ENCODE results near the gene MAZ. TPM values are rescaled to one million over a fixed set of nuclear protein-coding genes. Genes with fewer than 3 reads are reported as not detected.

Gene MAZ
- polyA plus RNA-seq, 3 donors = 14.2 to 137 (median 18.8) TPM

DNA sequence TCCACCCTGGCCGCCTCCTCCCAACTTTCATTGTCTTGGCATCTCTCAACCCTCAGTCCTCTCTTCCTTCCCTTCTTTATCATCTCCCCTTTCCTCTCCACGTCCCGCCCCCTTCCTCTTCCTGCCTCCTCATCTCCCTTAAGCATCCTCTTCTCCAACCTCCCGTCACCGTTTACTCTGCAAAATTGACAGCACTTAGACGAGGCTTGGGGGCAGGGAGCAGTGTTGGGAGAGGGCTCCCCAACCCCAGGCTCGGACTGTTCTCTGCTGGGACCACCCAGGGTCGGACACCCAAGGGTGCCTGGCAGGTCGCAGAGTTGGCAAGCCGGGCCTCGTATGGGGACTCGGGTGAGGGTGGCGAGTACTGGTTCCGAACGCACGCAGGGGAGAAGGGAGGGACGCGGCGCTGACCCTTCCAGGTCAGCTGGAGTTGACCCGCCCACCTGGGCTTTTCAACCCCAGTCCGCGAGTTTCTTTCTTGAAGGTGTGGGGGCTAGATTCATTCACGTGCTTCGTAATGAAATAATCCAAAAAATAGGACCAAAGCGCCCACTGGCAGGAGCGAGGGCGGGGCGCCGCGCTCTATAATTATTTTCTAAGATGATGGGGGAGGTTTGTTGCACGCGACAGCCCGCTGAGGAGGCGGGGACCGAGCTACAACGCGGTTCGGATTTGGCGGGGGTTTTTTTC lies 8.8 kb downstream of the MAZ start:
- Histone ChIP-seq H4K20me1 (ENCODE audit: insufficient read depth, low read length) (peaks cover 31% of the 10 kb centered on the region), H3K9ac (ENCODE audit: insufficient read depth, low read length, poor library complexity, severe bottlenecking) (peak overlapping the region; percentile 81), H3K27me3 (ENCODE audit: control insufficient read depth in 2 of 2, insufficient read depth in 2 of 2, low read length in 2 of 2) (peaks cover 5 to 24% of the 10 kb centered on the region in 2 donors), H3K79me2 (ENCODE audit: insufficient read depth, low read length) (peaks cover 36% of the 10 kb centered on the region), H3K4me2 (replicated peaks; ENCODE audit: extremely low read depth, low read length, poor library complexity, severe bottlenecking) (peak overlapping the region; percentile 99), H3K9me3 (replicated peaks in 1 of 2; ENCODE audit: control insufficient read depth in 1 of 2, insufficient read depth in 1 of 2, low read length in 2 of 2) (no peaks in the 10 kb centered on the region), H3K4me1 (ENCODE audit: control insufficient read depth in 1 of 2, insufficient read depth in 2 of 2, low read length in 2 of 2) (peaks cover 59 to 75% of the 10 kb centered on the region in 2 donors), H2AFZ (ENCODE audit: insufficient read depth, low read depth, low read length, poor library complexity, severe bottlenecking) (peak overlapping the region; percentile 95), H3K27ac (ENCODE audit: low read depth in 1 of 2, low read length in 2 of 2) (peak overlapping the region; percentile 20 to 83), H3K36me3 (replicated peaks in 1 of 2; ENCODE audit: control insufficient read depth in 1 of 2, insufficient read depth in 2 of 2, low read length in 2 of 2) (peaks cover 13 to 25% of the 10 kb centered on the region in 2 donors), H3K4me3 (replicated peaks in 1 of 3; ENCODE audit: low read depth in 2 of 3, low read length in 3 of 3) (peak overlapping the region; percentile 1 to 88 (median 74))
- WGBS (ENCODE audit: insufficient coverage) = 5% methylated on average over 21 of the region's 39 CpGs
- DNase-seq = peak in 1 of 3 donors; percentile 7
- TF ChIP-seq, protein P1, sequence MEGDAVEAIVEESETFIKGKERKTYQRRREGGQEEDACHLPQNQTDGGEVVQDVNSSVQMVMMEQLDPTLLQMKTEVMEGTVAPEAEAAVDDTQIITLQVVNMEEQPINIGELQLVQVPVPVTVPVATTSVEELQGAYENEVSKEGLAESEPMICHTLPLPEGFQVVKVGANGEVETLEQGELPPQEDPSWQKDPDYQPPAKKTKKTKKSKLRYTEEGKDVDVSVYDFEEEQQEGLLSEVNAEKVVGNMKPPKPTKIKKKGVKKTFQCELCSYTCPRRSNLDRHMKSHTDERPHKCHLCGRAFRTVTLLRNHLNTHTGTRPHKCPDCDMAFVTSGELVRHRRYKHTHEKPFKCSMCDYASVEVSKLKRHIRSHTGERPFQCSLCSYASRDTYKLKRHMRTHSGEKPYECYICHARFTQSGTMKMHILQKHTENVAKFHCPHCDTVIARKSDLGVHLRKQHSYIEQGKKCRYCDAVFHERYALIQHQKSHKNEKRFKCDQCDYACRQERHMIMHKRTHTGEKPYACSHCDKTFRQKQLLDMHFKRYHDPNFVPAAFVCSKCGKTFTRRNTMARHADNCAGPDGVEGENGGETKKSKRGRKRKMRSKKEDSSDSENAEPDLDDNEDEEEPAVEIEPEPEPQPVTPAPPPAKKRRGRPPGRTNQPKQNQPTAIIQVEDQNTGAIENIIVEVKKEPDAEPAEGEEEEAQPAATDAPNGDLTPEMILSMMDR (IDR thresholded peaks at IDR 0.05) = no peak
- peaks cover 21 to 32% (median 31%) of the 10 kb centered on the region in 3 donors for H3K27me3 Mint-ChIP-seq (ENCODE audit: low read depth in 3 of 3)
- H3K9me3 Mint-ChIP-seq = peaks cover 0 to 8% (median 3%) of the 10 kb centered on the region in 7 donors
- peak overlapping the region; percentile 37 to 98 (median 96) for H3K27ac Mint-ChIP-seq
- H3K4me3 Mint-ChIP-seq = peak overlapping the region; percentile 95 to 96
- H3K36me3 Mint-ChIP-seq = peaks cover 29 to 31% of the 10 kb centered on the region in 2 donors
- intact Hi-C loops (cut with micrococcal nuclease) = loop anchor here (5.0 to 10.0 kb wide), 3 partner anchors 47 to 180 kb away; partner anchors contain the start of genes CDIPT (in 1 of the 2), HIRIP3 (in 1 of the 2) and INO80E (in 1 of the 2)
- peaks cover 71% of the 10 kb centered on the region for H3K4me1 Mint-ChIP-seq

DNA sequence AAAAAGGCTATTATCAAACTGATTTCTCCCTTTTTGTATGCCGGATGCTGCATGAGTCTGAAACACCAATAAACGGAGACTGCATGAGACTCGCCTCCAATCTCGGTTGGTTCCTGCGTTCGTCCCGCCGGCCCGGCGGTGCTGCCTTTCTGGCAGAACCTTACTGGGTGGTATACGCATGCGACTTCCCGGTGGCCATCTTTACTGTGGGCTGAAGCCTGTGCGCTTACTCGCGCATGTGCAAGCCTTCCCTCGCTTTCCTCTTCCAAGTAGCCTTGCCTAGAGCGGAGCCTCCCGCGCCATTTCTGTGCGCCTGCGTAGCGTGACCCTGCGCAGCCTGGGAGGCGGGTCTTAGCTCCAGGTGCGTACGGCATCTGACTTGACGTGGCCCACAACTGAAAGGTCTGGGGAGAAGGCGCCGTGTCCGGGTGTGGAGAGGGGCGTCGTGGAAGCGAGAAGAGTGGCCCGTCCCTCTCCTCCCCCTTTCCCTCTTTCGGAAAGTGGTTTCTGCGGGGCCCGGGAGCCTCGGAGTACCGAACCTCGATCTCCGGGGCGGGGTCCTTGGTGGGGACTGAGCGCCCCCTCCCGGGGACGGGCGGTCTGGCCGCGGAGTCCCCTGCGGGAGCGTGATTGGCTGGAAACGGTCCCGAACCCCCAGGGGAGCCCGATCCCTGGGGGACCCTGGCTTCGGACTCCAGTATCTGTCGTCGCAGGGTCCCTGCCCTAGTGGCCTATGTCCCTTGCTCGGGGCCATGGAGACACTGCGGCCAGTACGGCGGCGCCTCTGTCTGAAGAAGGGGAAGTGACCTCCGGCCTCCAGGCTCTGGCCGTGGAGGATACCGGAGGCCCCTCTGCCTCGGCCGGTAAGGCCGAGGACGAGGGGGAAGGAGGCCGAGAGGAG lies 9.7 kb downstream of the MAZ start, which contains the start of gene PAGR1:
Gene PAGR1, plus strand, starts transcription at position 360 of the 901 bp plus-strand sequence. Its CDS starts 374 bp downstream, at position 734.
- peaks cover 67% of the 10 kb centered on the region for H3K4me1 Mint-ChIP-seq
- intact Hi-C loops (cut with micrococcal nuclease) = loop anchor here (5.0 to 10.0 kb wide), 3 partner anchors 46 to 179 kb away; partner anchors contain the start of genes CDIPT (in 1 of the 2), HIRIP3 (in 1 of the 2) and INO80E (in 1 of the 2)
- Histone ChIP-seq H3K27ac (ENCODE audit: low read depth in 1 of 2, low read length in 2 of 2) (peak within 1 kb of the TSS; percentile 73 to 83), H3K36me3 (replicated peaks in 1 of 2; ENCODE audit: control insufficient read depth in 1 of 2, insufficient read depth in 2 of 2, low read length in 2 of 2) (peaks cover 13 to 21% of the 10 kb centered on the region in 2 donors), H2AFZ (ENCODE audit: insufficient read depth, low read depth, low read length, poor library complexity, severe bottlenecking) (peak within 1 kb of the TSS; percentile 95), H3K4me1 (ENCODE audit: control insufficient read depth in 1 of 2, insufficient read depth in 2 of 2, low read length in 2 of 2) (peaks cover 54 to 75% of the 10 kb centered on the region in 2 donors), H3K9me3 (replicated peaks in 1 of 2; ENCODE audit: control insufficient read depth in 1 of 2, insufficient read depth in 1 of 2, low read length in 2 of 2) (no peaks in the 10 kb centered on the region), H3K27me3 (ENCODE audit: control insufficient read depth in 2 of 2, insufficient read depth in 2 of 2, low read length in 2 of 2) (peaks cover 5 to 24% of the 10 kb centered on the region in 2 donors), H3K79me2 (ENCODE audit: insufficient read depth, low read length) (peaks cover 44% of the 10 kb centered on the region), H3K4me2 (replicated peaks; ENCODE audit: extremely low read depth, low read length, poor library complexity, severe bottlenecking) (peak within 1 kb of the TSS; percentile 99), H3K9ac (ENCODE audit: insufficient read depth, low read length, poor library complexity, severe bottlenecking) (peak within 1 kb of the TSS; percentile 81), H4K20me1 (ENCODE audit: insufficient read depth, low read length) (peaks cover 31% of the 10 kb centered on the region), H3K4me3 (replicated peaks in 1 of 3; ENCODE audit: low read depth in 2 of 3, low read length in 3 of 3) (peak within 1 kb of the TSS; percentile 64 to 88 (median 74))
- TF ChIP-seq, protein P1 (IDR thresholded peaks at IDR 0.05) = peak; percentile 92
- DNase-seq = peak; percentile 99
- WGBS (ENCODE audit: insufficient coverage) = under 1% methylated on average over 56 of the region's 70 CpGs
- peaks cover 0 to 8% (median 3%) of the 10 kb centered on the region in 7 donors for H3K9me3 Mint-ChIP-seq
- H3K27me3 Mint-ChIP-seq (ENCODE audit: low read depth in 3 of 3) = peaks cover 21 to 32% (median 31%) of the 10 kb centered on the region in 3 donors
- peaks cover 24 to 26% of the 10 kb centered on the region in 2 donors for H3K36me3 Mint-ChIP-seq
- H3K27ac Mint-ChIP-seq = peak within 1 kb of the TSS; percentile 91 to 98 (median 96)
- H3K4me3 Mint-ChIP-seq = peak within 1 kb of the TSS; percentile 95 to 96

Measured in CD14-positive monocyte (primary cell).